ENCODE measurements around the gene FHIT.

The FHIT gene

GRCh38 chr3:59845386-59845785, 1405.9 kb downstream of the FHIT start:
- TF ChIP-seq POLR2A (IDR thresholded peaks at IDR 0.05; ENCODE audit: low read length) = no peak
- TF ChIP-seq GATA1 (IDR thresholded peaks at IDR 0.05; ENCODE audit: low read depth, low read length) = no peak
- no peak for DNase-seq

- TF ChIP-seq GATA1 (IDR thresholded peaks at IDR 0.05; ENCODE audit: low read depth, low read length) = no peak
- TF ChIP-seq POLR2A (IDR thresholded peaks at IDR 0.05; ENCODE audit: low read length) = no peak
Observed at GRCh38 chr3:59843821-59844220, 1407.4 kb downstream of the FHIT start.

GRCh38 chr3:59839810-59840515, 1411.3 kb downstream of the FHIT start:
- DNase-seq = no peak

More at GRCh38 chr3:59843821-59844220, 1407.4 kb downstream of the FHIT start:
- DNase-seq = no peak

GRCh38 chr3:59839283-59839682, 1412.0 kb downstream of the FHIT start:
- no peak for TF ChIP-seq GATA1 (IDR thresholded peaks at IDR 0.05; ENCODE audit: low read depth, low read length)
- no peak for TF ChIP-seq POLR2A (IDR thresholded peaks at IDR 0.05; ENCODE audit: low read length)
- DNase-seq = no peak

More at GRCh38 chr3:59839810-59840515, 1411.3 kb downstream of the FHIT start:
- TF ChIP-seq POLR2A (IDR thresholded peaks at IDR 0.05; ENCODE audit: low read length) = no peak
- no peak for TF ChIP-seq GATA1 (IDR thresholded peaks at IDR 0.05; ENCODE audit: low read depth, low read length)

GRCh38 chr3:59836531-59836930, 1414.7 kb downstream of the FHIT start:
- DNase-seq = no peak
- TF ChIP-seq POLR2A (IDR thresholded peaks at IDR 0.05; ENCODE audit: low read length) (no peak), GATA1 (IDR thresholded peaks at IDR 0.05; ENCODE audit: low read depth, low read length) (no peak)

- DNase-seq = no peak
- no peak for TF ChIP-seq GATA1 (IDR thresholded peaks at IDR 0.05; ENCODE audit: low read depth, low read length)
- TF ChIP-seq POLR2A (IDR thresholded peaks at IDR 0.05; ENCODE audit: low read length) = no peak
Observed at GRCh38 chr3:59832702-59833101, 1418.5 kb downstream of the FHIT start.

GRCh38 chr3:59832241-59832640, 1419.0 kb downstream of the FHIT start:
- TF ChIP-seq POLR2A (IDR thresholded peaks at IDR 0.05; ENCODE audit: low read length) = no peak
- TF ChIP-seq GATA1 (IDR thresholded peaks at IDR 0.05; ENCODE audit: low read depth, low read length) = no peak
- DNase-seq = peak in 1 of 2 experiments; percentile 44

GRCh38 chr3:59831394-59831793, 1419.9 kb downstream of the FHIT start:
- TF ChIP-seq POLR2A (IDR thresholded peaks at IDR 0.05; ENCODE audit: low read length) = no peak
- no peak for TF ChIP-seq GATA1 (IDR thresholded peaks at IDR 0.05; ENCODE audit: low read depth, low read length)
- no peak for DNase-seq

GRCh38 chr3:59829527-59829926, 1421.7 kb downstream of the FHIT start:
- TF ChIP-seq GATA1 (IDR thresholded peaks at IDR 0.05; ENCODE audit: low read depth, low read length) (no peak), POLR2A (IDR thresholded peaks at IDR 0.05; ENCODE audit: low read length) (no peak)
- no peak for DNase-seq

- no peak for DNase-seq
- no peak for TF ChIP-seq POLR2A (IDR thresholded peaks at IDR 0.05; ENCODE audit: low read length)
- TF ChIP-seq GATA1 (IDR thresholded peaks at IDR 0.05; ENCODE audit: low read depth, low read length) = no peak
Observed at GRCh38 chr3:59824876-59825275, 1426.4 kb downstream of the FHIT start.

- TF ChIP-seq POLR2A (IDR thresholded peaks at IDR 0.05; ENCODE audit: low read length) (no peak), GATA1 (IDR thresholded peaks at IDR 0.05; ENCODE audit: low read depth, low read length) (no peak)
- no peak for DNase-seq
Observed at GRCh38 chr3:59821274-59821673, 1430.0 kb downstream of the FHIT start.

GRCh38 chr3:59820352-59820934, 1430.8 kb downstream of the FHIT start:
- TF ChIP-seq GATA1 (IDR thresholded peaks at IDR 0.05; ENCODE audit: low read depth, low read length) (no peak), POLR2A (IDR thresholded peaks at IDR 0.05; ENCODE audit: low read length) (no peak)
- DNase-seq = no peak

- DNase-seq = no peak
- no peak for TF ChIP-seq POLR2A (IDR thresholded peaks at IDR 0.05; ENCODE audit: low read length)
- no peak for TF ChIP-seq GATA1 (IDR thresholded peaks at IDR 0.05; ENCODE audit: low read depth, low read length)
Observed at GRCh38 chr3:59818919-59819300, 1432.3 kb downstream of the FHIT start.

GRCh38 chr3:59818033-59818918, 1433.0 kb downstream of the FHIT start:
- TF ChIP-seq GATA1 (IDR thresholded peaks at IDR 0.05; ENCODE audit: low read depth, low read length) (no peak), POLR2A (IDR thresholded peaks at IDR 0.05; ENCODE audit: low read length) (no peak)
- no peak for DNase-seq

Data from erythroblast (primary cell).